Heart left ventricle (tissue), 16 donors: ENCODE results near the gene SMCO2. TPM values are rescaled to one million over a fixed set of nuclear protein-coding genes. Genes with fewer than 3 reads are reported as not detected.
A peak's percentile ranks its signal among the peaks of the same experiment; 100 is the strongest.

Experiments used
- ATAC-seq, 4 donors: fragments of 200-7000 bp; cut with Tn5 transposase; one replicate each; pipeline ENCODE4 v1.9.1; 2020 to 2022; ENCODE audit warnings: moderate library complexity in 4 of 4, mild to moderate bottlenecking in 3 of 4, moderate number of reproducible peaks in 1 of 4
- DNase-seq, 5 donors: peaks; one replicate each; pipeline ENCODE4 v3.0.0-alpha.2; 2020
- H3K27ac ChIP-seq, 12 donors: fragments of 200-600 bp; sonication (generic) in 4 of 12; one replicate each; pipeline versions ENCODE4 v1.5.0 to v1.8.0; 2016 to 2022; ENCODE audit warnings: mild to moderate bottlenecking in 2 of 12
- H3K27me3 ChIP-seq, 9 donors: fragments of 200-600 bp; sonication (generic) in 2 of 9; one replicate each; pipeline versions ENCODE4 v1.5.1 to v1.8.0; 2016 to 2022; ENCODE audit warnings: mild to moderate bottlenecking in 3 of 9
- H3K36me3 ChIP-seq, 9 donors: fragments of 200-600 bp; sonication (generic) in 2 of 9; one replicate each; pipeline versions ENCODE4 v1.5.0 to v1.8.0; 2018 to 2022; ENCODE audit warnings: mild to moderate bottlenecking in 2 of 9
- H3K4me1 ChIP-seq, 12 donors: fragments of 200-600 bp; sonication (generic) in 4 of 12; one replicate each; pipeline versions ENCODE4 v1.5.0 to v1.8.0; 2016 to 2022; ENCODE audit warnings: mild to moderate bottlenecking in 3 of 12
- H3K4me3 ChIP-seq, 12 donors: fragments of 200-600 bp; sonication (generic) in 4 of 12; one replicate each; pipeline versions ENCODE4 v1.5.0 to v1.8.0; 2017 to 2022; ENCODE audit warnings: mild to moderate bottlenecking in 9 of 12, moderate library complexity in 4 of 12
- H3K9me3 ChIP-seq, 12 donors: fragments of 200-600 bp; sonication (generic) in 4 of 12; one replicate each; pipeline versions ENCODE4 v1.5.0 to v1.8.0; 2016 to 2022; ENCODE audit warnings: mild to moderate bottlenecking in 1 of 12
- POLR2A ChIP-seq, 2 donors: fragments of 450-650 bp; IDR thresholded peaks; one replicate each; pipeline ENCODE4 v1.6.1; 2017; ENCODE audit warnings: antibody characterized with exemption in 2 of 2, mild to moderate bottlenecking in 2 of 2, moderate library complexity in 2 of 2
- WGBS, 4 donors: extraction: QIAGEN DNeasy Blood & Tissue Kit in 2 of 4; methylation state at CpG; one replicate each; pipeline versions ENCODE4 v1.1.5 to v1.1.7; 2013 to 2018; 5-methylcytosine and 5-hydroxymethylcytosine counted together
- intact Hi-C, 10 donors: fragments of 100-400 bp; cut with DNase I; formaldehyde crosslinking; loops; one replicate each; pipeline versions ENCODE4 v1.11.1 to v1.14.2; 2022
- polyA plus RNA-seq, 2 donors: library from polyadenylated mRNA; stranded (reverse); fragments of 200-250 nt; gene quantifications; one replicate each; pipeline ENCODE4 v1.2.3, GENCODE V29; 2013
- total RNA-seq, 9 donors: library from RNA; depleted of rRNA in 2 of 9; stranded (reverse); fragments of >200 nt in 2 of 9; fragmentation: NEBNext Ultra II Directional in 3 of 9; extraction: Animal tissue kit (Norgen Biotek cat#: 25700) in 3 of 9; gene quantifications; one replicate each; pipeline versions ENCODE4 v1.1.0 to v1.2.4, GENCODE V29; 2016 to 2023
- TF ChIP-seq, protein P1 (sequence below), 12 donors: fragments of 200-600 bp; sonication (generic) in 4 of 12; IDR thresholded peaks; one replicate each; pipeline versions ENCODE4 v1.5.0 to v1.8.0; 2018 to 2022; ENCODE audit warnings: antibody characterized with exemption in 12 of 12, mild to moderate bottlenecking in 5 of 12
- donor health status: ischemic (EF 13 %, LVEDD 7.1; RV severe dilation, severe dysfunction).
- donor health status: healthy with polysubstance abuse.
- donor health status: DM: no; HTN: yes; CAD: no.
- donor health status: DM: no; HTN: no; CAD: no.
- donor health status: ischemic (EF 25% LVEDD 6.9; RV normal size, moderate dysfunction).
- donor health status: ischemic (EF 25% LVEDD 5.7; RV mildly dilated, moderate dysfunction).
- donor health status: healthy.
- donor health status: DM: yes; HTN: yes; CAD: no.
- donor health status: ischemic (EF 35%, LVEDD 5.7; RV mildly dilated, moderate dysfunction).
- donor health status: nonischemic (EF 11% LVEDD 7.7; RV severe dilation, severe dysfunction).
- donor health status: DM: yes; HTN: yes; CAD: no.
- donor health status: PGD.
- donor health status: ischemic (EF 29% LVEDD 5.4; RV normal size, mild dysfunction).
- donor health status: nonischemic (EF 23%, LVEDD 6.1; RV moderate dilation, normal function).

The SMCO2 gene
- total and polyA plus RNA-seq, 11 donors = 0.54 to 1.2 (median 0.58) TPM; not detected in 8

DNA sequence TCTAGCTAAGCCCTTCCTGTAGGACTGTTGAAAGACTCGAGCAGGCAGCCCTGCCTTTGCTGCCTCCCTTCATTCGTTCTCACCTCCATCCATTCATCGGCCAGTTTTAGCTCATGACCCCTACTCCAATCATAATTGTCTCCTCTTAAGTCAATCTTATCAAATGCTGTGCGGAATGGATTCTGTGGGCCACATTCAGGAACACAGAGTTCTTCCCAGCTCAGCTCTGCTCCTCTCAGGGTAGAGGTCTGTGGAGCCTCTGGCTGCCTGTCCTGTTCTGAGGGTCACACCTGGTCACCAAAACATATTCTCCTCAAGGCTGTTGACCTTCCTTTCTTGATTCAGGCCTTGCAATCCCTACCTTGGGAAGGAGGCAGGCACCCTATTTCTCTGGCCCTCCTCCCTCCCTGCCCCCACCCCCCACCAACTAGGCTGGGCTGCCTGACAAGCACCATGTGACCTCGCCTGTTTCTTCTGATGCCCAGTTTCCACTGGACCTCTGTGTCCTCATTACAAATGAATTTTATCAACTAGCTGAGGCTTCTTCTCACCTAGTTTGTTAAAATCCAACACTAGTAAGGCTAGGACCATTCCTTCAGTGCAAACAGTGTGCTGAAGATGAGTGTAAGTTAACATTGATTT, 3.5 kb downstream of the SMCO2 start:
- Histone ChIP-seq H3K27me3 (no peaks in the 10 kb centered on the region), H3K4me3 (no peak overlapping the region), H3K4me1 (peaks cover 0 to 20% (median 2%) of the 10 kb centered on the region in 12 donors), H3K9me3 (peaks cover 0 to 14% (median 6%) of the 10 kb centered on the region in 12 donors), H3K27ac (peak overlapping the region in 5 of 12 donors; percentile 6 to 45 (median 30)), H3K36me3 (no peaks in the 10 kb centered on the region)
- 64 to 78% (median 70%) methylated on average over 5 of the region's 5 CpGs for WGBS, 4 donors
- peak; percentile 71 to 83 (median 78) for ATAC-seq
- DNase-seq = peak in 1 of 5 donors; percentile 41
- intact Hi-C loops = no loop called here
- TF ChIP-seq POLR2A (IDR thresholded peaks at IDR 0.05) = no peak
- TF ChIP-seq, protein P1, sequence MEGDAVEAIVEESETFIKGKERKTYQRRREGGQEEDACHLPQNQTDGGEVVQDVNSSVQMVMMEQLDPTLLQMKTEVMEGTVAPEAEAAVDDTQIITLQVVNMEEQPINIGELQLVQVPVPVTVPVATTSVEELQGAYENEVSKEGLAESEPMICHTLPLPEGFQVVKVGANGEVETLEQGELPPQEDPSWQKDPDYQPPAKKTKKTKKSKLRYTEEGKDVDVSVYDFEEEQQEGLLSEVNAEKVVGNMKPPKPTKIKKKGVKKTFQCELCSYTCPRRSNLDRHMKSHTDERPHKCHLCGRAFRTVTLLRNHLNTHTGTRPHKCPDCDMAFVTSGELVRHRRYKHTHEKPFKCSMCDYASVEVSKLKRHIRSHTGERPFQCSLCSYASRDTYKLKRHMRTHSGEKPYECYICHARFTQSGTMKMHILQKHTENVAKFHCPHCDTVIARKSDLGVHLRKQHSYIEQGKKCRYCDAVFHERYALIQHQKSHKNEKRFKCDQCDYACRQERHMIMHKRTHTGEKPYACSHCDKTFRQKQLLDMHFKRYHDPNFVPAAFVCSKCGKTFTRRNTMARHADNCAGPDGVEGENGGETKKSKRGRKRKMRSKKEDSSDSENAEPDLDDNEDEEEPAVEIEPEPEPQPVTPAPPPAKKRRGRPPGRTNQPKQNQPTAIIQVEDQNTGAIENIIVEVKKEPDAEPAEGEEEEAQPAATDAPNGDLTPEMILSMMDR (IDR thresholded peaks at IDR 0.05) = no peak

DNA sequence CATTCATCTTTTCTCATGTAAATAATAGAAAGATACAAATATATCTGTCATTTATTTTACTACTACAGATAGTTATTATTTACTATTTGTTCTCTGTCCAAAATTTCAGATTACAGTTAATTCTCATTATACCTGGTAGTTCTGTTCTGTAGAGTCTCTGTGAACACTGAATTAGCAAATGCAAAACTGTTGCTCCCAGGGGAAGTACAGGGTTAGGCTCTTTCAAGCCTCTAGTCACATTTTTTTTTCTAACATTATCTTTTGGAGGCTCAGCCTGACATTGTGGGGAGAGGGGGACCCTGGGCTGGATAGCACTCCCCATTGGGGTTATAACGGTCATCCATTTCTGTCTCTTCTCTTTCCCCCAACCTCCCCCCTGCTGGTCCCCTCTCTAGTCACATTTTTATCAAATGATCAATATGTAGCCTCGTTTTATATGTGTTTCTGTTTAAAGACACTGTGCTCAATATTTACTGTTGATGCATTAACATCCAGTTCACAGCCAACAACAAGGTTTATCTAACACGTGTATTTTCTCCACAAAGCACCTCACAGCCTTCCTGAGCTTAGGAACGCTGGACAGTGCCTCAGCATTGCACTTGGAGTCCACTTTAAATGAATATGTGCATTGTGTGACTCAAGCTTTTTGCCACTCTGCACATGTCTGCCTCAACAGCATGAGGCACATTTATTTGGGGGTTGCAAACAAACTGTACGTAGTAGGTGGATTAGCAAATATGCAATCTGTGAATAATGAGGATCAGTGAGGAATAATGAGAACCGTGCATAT, 4.7 kb downstream of the SMCO2 start:
- no peak overlapping the region for H3K4me3 ChIP-seq
- WGBS, 4 donors = 60 to 69% (median 64%) methylated on average over 6 of the region's 6 CpGs
- TF ChIP-seq, protein P1 (IDR thresholded peaks at IDR 0.05) = no peak
- TF ChIP-seq POLR2A (IDR thresholded peaks at IDR 0.05) = no peak
- DNase-seq (no peak), ATAC-seq (no peak)
- H3K9me3 ChIP-seq = peaks cover 0 to 5% (median 0%) of the 10 kb centered on the region in 12 donors
- no peaks in the 10 kb centered on the region for H3K27me3 ChIP-seq
- H3K36me3 ChIP-seq = no peaks in the 10 kb centered on the region
- peaks cover 0 to 20% (median 2%) of the 10 kb centered on the region in 12 donors for H3K4me1 ChIP-seq
- intact Hi-C loops = no loop called here
- no peak overlapping the region for H3K27ac ChIP-seq

DNA sequence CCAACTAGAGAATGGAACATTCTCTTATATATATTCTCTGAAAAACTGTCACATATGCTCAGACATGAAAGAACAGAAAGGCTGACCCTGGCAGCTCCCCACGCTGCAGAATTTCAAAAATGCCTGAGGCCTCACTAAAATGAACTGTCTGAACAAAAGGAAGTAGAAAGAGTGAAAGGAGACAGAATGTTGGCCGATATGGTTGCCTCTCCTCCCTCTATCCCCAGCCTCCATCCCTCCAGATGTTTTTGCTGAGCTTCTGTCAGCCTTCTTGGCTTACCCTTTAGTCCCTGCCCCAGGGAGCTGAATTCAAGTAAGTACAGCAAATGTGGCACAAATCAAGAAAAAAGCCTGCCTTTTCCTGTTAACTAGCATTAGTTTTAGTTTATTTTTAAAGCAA, 6.9 kb downstream of the SMCO2 start:
- WGBS, 4 donors = 65 to 70% (median 67%) methylated on average over 2 of the region's 2 CpGs
- H3K27ac ChIP-seq = peak overlapping the region in 3 of 12 donors; percentile 22 to 38 (median 27)
- intact Hi-C loops = no loop called here
- TF ChIP-seq POLR2A (IDR thresholded peaks at IDR 0.05) = no peak
- TF ChIP-seq, protein P1 (IDR thresholded peaks at IDR 0.05) = no peak
- H3K27me3 ChIP-seq = no peaks in the 10 kb centered on the region
- H3K36me3 ChIP-seq = no peaks in the 10 kb centered on the region
- H3K4me1 ChIP-seq = peaks cover 0 to 20% (median 2%) of the 10 kb centered on the region in 12 donors
- H3K9me3 ChIP-seq = no peaks in the 10 kb centered on the region
- peak in 3 of 4 donors; percentile 37 to 71 (median 56) for ATAC-seq
- H3K4me3 ChIP-seq = no peak overlapping the region
- peak in 1 of 5 donors; percentile 35 for DNase-seq

DNA sequence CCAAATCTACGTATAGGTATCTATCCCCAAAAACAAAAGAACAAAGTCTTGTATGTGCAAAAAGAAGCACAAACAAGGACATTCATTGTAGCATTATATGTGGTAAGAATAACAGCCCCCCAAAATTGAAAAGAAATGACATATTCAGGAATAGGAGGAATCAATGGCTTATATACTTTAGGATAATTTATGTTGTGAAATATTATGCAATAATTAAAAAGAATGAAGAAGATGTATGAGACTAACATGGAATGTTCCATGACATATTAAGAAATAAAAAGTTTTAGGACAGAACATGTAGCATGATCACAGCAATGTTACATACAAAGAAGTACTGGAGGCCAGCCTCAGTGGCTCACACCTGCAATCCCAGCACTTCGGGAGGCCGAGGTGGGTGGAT, 9.1 kb downstream of the SMCO2 start:
- no peak for ATAC-seq
- intact Hi-C loops = no loop called here

More for the DNA sequence above, 9.1 kb downstream of the SMCO2 start:
- DNase-seq = no peak
- no peaks in the 10 kb centered on the region for H3K9me3 ChIP-seq
- WGBS, 4 donors = 92 to 98% (median 97%) methylated on average over 3 of the region's 3 CpGs
- H3K4me1 ChIP-seq = peaks cover 0 to 14% (median 2%) of the 10 kb centered on the region in 12 donors
- H3K36me3 ChIP-seq = no peaks in the 10 kb centered on the region
- no peak overlapping the region for H3K27ac ChIP-seq
- TF ChIP-seq, protein P1 (IDR thresholded peaks at IDR 0.05) = no peak
- H3K4me3 ChIP-seq = no peak overlapping the region
- H3K27me3 ChIP-seq = no peaks in the 10 kb centered on the region
